Fibroblast of the aortic adventitia (primary cell): Measurements from ENCODE around the gene ASAP2. TPM values are rescaled to one million over a fixed set of nuclear protein-coding genes. Genes with fewer than 3 reads are reported as not detected.

Experiments
- DNase-seq: peaks from one replicate; pipeline ENCODE4 v3.0.0-alpha.2; 2010; ENCODE audit warnings: low read depth
- H3K4me3 ChIP-seq: 2 replicates; pipeline ENCODE4 v1.5.1; 2011; ENCODE audit warnings: low read depth, mild to moderate bottlenecking, control low read depth, low read length, moderate library complexity
- total RNA-seq: library from RNA; depleted of rRNA; stranded (reverse); fragments of >200 nt; gene quantifications from 2 replicates; pipeline ENCODE4 v1.2.3, GENCODE V29; 2012; ENCODE audit warnings: low replicate concordance
- TF ChIP-seq, protein P1 (sequence below): IDR thresholded peaks from 2 replicates; pipeline ENCODE4 v1.5.1; 2011; ENCODE audit warnings: mild to moderate bottlenecking, low read length, control low read depth, inconsistent platforms; ENCODE audit not compliant: insufficient read depth

Gene ASAP2
- total RNA-seq, 1 donor: 76.4 TPM

DNA sequence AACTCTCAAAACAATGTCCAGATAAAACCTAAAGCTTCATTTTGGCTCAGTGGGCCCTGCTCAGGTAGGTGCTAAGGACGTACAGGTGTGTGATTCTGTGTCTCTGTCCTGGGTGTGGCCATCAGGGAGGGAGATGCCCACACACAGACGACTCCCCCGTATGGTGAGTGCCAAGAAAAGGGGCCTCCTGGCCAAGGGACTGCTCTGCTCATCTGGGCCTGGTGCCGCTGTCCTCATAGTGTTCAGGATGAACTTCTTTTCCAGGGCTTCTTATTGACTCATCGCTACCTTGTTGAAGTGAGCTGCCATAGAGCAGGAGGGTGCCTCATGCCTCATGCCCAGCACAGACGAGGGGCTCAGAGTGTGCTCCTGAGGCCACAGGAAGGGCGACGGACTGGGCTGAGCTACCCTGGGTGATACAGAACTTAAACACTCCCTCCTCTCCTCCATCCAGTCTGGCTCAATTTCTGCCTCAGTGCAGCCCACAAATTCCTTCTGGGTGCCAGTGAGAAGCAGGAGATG, 158.9 kb downstream of the ASAP2 start:
- H3K4me3 ChIP-seq: no peak overlapping the region
- DNase-seq: no peak
- TF ChIP-seq, protein P1, sequence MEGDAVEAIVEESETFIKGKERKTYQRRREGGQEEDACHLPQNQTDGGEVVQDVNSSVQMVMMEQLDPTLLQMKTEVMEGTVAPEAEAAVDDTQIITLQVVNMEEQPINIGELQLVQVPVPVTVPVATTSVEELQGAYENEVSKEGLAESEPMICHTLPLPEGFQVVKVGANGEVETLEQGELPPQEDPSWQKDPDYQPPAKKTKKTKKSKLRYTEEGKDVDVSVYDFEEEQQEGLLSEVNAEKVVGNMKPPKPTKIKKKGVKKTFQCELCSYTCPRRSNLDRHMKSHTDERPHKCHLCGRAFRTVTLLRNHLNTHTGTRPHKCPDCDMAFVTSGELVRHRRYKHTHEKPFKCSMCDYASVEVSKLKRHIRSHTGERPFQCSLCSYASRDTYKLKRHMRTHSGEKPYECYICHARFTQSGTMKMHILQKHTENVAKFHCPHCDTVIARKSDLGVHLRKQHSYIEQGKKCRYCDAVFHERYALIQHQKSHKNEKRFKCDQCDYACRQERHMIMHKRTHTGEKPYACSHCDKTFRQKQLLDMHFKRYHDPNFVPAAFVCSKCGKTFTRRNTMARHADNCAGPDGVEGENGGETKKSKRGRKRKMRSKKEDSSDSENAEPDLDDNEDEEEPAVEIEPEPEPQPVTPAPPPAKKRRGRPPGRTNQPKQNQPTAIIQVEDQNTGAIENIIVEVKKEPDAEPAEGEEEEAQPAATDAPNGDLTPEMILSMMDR: no peak

DNA sequence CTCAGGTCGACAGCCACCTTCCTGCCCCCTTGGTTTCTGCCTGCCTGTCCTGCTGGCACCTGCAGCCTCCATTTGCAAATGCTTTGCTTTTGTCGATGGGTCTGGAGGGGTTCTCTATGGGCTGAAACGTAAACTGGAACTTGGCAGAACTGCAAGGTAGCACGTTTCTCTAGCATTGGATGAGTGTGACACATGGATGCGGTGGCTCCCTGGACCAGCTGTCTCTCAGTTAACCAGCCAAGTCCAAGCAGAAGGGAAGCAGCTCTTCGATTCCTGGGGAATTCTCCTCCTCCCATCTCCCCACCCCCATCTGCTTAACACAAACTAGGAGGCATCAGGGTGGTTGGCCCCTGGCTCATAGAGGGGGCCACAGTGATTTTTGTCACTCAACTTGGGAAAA, 159.4 kb downstream of the ASAP2 start:
- no peak overlapping the region for H3K4me3 ChIP-seq
- TF ChIP-seq, protein P1: no peak
- no peak for DNase-seq

DNA sequence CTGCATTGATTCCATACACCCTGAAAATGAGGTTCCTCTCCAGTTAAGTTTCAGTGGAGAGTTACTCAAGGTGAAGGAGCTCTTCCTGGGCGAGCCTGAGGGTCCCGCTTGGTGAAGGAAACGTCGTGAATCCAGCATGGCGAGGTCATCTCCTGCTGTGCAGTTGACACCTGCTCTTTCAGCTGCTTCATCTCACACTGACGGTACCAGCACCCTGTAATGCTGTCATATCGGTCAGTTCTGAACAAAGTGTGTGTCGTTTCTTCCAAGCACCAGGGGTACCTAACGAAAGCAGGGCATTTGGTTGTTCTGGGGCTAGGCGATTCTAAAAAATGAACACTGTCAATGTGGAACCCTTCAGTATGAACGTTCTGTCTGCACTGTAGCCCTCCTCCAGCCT, 164.1 kb downstream of the ASAP2 start:
- DNase-seq: no peak
- TF ChIP-seq, protein P1: no peak
- H3K4me3 ChIP-seq: no peak overlapping the region

DNA sequence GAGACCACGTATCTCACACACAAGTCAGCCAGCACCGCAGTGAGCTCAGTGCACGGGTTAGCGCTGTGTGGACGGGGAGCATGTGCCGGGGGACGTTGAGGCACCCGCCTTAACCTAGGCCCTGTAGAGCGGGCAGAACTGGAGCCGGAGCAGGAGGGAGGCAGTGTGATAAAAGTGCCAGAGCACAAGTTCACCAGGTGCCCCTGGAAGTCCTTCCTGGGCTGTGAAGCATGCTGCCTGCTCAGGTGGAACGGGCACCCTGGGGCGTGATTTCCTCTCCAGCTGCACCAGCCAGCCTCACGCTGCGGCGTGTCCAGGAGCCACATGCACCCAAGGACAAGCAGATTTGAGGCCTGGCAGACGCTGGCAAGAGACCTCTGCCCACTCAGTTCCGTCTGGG, 166.4 kb downstream of the ASAP2 start:
- H3K4me3 ChIP-seq: no peak overlapping the region
- TF ChIP-seq, protein P1: no peak
- no peak for DNase-seq

DNA sequence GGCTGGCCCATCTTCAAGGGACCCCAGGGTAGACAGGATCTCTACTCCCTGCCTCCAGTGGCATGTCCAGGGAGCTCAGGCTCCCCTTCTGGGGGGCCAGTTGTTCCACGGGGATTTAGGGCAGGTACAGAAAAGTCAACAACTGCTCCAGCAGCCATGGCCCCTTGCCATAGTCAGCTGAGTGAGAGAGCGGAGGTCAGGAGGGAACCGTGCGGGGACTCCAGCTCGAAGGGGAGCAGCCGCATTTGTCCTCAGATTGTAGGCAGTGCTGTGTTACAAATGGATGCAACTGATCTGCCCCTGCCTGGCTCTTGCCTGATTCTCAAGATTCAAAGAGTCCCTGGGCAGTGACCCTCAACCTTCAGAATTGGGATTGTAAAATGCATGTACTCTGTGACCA, 166.9 kb downstream of the ASAP2 start:
- TF ChIP-seq, protein P1: no peak
- no peak for DNase-seq
- H3K4me3 ChIP-seq: no peak overlapping the region

DNA sequence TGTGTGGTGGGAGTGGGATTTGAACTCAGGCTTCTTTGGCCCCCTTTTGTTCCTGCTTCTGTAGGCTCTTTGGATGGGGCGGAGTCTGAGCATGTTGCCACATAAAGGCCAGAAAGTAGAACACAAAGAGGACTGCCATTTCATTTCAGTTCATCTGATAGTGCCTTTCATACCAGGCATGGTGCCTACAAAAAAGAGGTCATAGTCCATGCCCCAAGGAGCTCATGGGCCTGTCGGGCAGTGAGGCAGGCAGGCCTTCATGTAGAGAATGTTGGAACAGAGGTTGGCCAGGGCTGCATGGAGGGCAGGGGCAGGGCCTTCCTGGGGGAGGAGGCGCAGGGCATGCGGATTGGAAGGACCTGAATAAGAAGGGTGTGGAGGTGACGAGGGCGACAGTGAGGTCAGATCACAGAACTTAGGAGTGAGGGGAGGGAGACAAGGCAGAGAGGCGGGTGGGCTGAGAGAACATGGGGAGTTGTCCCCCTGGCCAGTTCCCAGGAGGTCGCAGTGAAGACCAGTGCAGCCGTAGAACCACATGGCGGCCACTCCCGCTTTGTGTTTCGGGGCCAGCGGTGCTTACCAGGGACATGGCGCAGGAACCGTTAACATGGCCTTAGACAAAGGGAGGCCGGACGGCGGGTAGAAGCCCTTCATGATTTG, 167.6 kb downstream of the ASAP2 start:
- TF ChIP-seq, protein P1: no peak
- DNase-seq: no peak
- H3K4me3 ChIP-seq: no peak overlapping the region

DNA sequence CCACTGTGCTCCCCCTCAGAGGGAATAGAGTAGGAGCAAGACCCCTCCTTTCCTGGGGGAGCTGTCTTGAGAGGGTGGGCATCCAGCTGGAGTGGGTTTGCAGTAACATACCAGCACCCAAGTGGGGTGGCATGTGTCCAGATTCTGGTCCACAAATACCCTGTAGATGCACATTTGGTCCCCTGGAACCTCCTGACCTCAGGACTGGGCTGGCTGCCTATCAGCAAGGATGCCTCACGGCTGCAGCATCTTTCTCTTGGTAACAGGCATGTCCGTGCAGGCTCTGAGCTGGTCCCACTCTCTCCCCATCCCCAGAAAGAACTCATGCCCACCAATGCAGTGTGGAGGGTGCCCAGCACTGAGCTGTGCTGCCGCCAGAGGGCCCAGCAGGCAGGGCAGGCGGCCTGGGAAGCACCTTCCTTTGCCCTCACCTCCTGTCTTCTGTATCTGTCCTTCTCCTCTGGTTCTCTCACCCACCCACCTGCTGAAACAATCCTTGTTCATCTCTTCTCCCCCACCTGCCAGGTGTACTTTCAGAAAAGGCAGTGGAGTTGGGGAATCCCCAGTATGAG, 169.3 kb downstream of the ASAP2 start:
- no peak for DNase-seq
- TF ChIP-seq, protein P1: no peak
- H3K4me3 ChIP-seq: no peak overlapping the region
